Panc1 (cell line): ENCODE data around the gene SLC9C1. TPM values are rescaled to one million over a fixed set of nuclear protein-coding genes. Genes with fewer than 3 reads are reported as not detected.

Experiments
- ATAC-seq: fragments of 200-7000 bp; cut with Tn5 transposase; 2 replicates; pipeline ENCODE4 v1.9.1; 2020; ENCODE audit warnings: mild to moderate bottlenecking, moderate library complexity
- BruUV-seq: library from RNA; stranded (reverse); fragments of 400-500 nt; replicated peaks from 2 replicates; lab custom pipeline; 2021; lab: Mats Ljungman, UMichigan
- CTCF ChIA-PET: fragments of 300-600 bp; sonication (Branson Sonifier 250); formaldehyde crosslinking; loops from one replicate; lab custom pipeline; 2022; ENCODE audit warnings: antibody characterized with exemption; lab: Charles Lee
- POLR2A ChIA-PET: fragments of 300-600 bp; sonication (Branson Sonifier 250); formaldehyde crosslinking; loops from one replicate; lab custom pipeline; 2022; ENCODE audit warnings: antibody characterized with exemption; lab: Charles Lee
- DNase-seq: peaks from one replicate; pipeline ENCODE4 v3.0.0-alpha.2; 2010; ENCODE audit warnings: low read depth, low spot score
- H3K27ac ChIP-seq: 2 replicates; pipeline ENCODE4 v1.5.1; 2011; ENCODE audit warnings: mild to moderate bottlenecking, low read length, inconsistent platforms
- H3K27me3 ChIP-seq: fragments of 200-500 bp; sonication (Bioruptor generic); 2 replicates; pipeline ENCODE4 v1.6.0; 2014; ENCODE audit warnings: low read length, inconsistent platforms; ENCODE audit not compliant: control insufficient read depth, insufficient read depth
- H3K36me3 ChIP-seq: fragments of 200-500 bp; sonication (Bioruptor generic); 2 replicates; pipeline ENCODE4 v1.5.1; 2014; ENCODE audit warnings: inconsistent platforms, mild to moderate bottlenecking, low read length, moderate library complexity; ENCODE audit not compliant: control insufficient read depth, insufficient read depth
- H3K4me1 ChIP-seq: 2 replicates; pipeline ENCODE4 v1.5.1; 2011; ENCODE audit warnings: inconsistent platforms, mild to moderate bottlenecking, low read length, moderate library complexity; ENCODE audit not compliant: control insufficient read depth, insufficient read depth
- H3K4me3 ChIP-seq, 2 experiments: 2 replicates each; pipeline ENCODE4 v1.5.1; 2011 to 2012; ENCODE audit warnings: low read depth in 2 of 2, low read length in 2 of 2, mild to moderate bottlenecking in 2 of 2, inconsistent platforms in 1 of 2, moderate library complexity in 1 of 2
- H3K9me3 ChIP-seq: fragments of 200-500 bp; sonication (Bioruptor generic); 2 replicates; pipeline ENCODE4 v1.5.1; 2014; ENCODE audit warnings: low read depth, mild to moderate bottlenecking, inconsistent platforms, low read length, moderate library complexity; ENCODE audit not compliant: control insufficient read depth, insufficient read depth
- POLR2AphosphoS5 ChIP-seq: IDR thresholded peaks from 2 replicates; pipeline ENCODE4 v1.6.1; 2012; ENCODE audit warnings: mild to moderate bottlenecking, low read depth, low read length, moderate library complexity
- SIN3A ChIP-seq: IDR thresholded peaks from 2 replicates; pipeline ENCODE4 v1.6.1; 2012; ENCODE audit warnings: low read depth, mild to moderate bottlenecking, low read length, moderate library complexity, borderline replicate concordance; ENCODE audit not compliant: insufficient read depth
- TCF7L2 ChIP-seq: IDR thresholded peaks from 2 replicates; pipeline ENCODE4 v1.6.1; 2011; ENCODE audit warnings: mild to moderate bottlenecking, low read depth, low read length, inconsistent platforms
- in situ Hi-C: cut with HindIII; loops from 2 replicates; pipeline ENCODE4 v1.10.0; 2016; ENCODE audit warnings: low sequenced_read_pairs, low pct_unique_long_range_greater_than_20kb
- intact Hi-C: fragments of 100-400 bp; cut with micrococcal nuclease; formaldehyde crosslinking; loops from one replicate; pipeline ENCODE4 v1.10.0; 2022; ENCODE audit not compliant: unreplicated experiment
- total RNA-seq: library from RNA; stranded (reverse); gene quantifications from one replicate; pipeline ENCODE4 v1.2.1, GENCODE V29; 2021; ENCODE audit not compliant: unreplicated experiment
- TF ChIP-seq, protein P1 (sequence below), 2 experiments: IDR thresholded peaks; 2 replicates each; pipeline ENCODE4 v1.6.1; 2011 to 2012; ENCODE audit warnings: low read depth in 2 of 2, control low read depth in 1 of 2, low read length in 1 of 2, mild to moderate bottlenecking in 1 of 2, moderate library complexity in 1 of 2; ENCODE audit not compliant: insufficient read depth in 1 of 2
- TF ChIP-seq, protein P2 (sequence below): fragments of 450-650 bp; IDR thresholded peaks from 2 replicates; pipeline ENCODE4 v1.5.1; 2017; ENCODE audit warnings: mild to moderate bottlenecking

The SLC9C1 gene
- total RNA-seq, 1 experiment from 2014 or later: not detected

- BruUV-seq: no TSS peak
- Histone ChIP-seq H3K4me1 (no peaks in the 10 kb centered on the region; the same call in 1 of the 2 replicates), H3K9me3 (no peaks in the 10 kb centered on the region), H3K27ac (no peak overlapping the region), H3K36me3 (no peaks in the 10 kb centered on the region), H3K4me3 (no peak overlapping the region), H3K27me3 (no peaks in the 10 kb centered on the region)
- intact Hi-C loops (no loop called here), in situ Hi-C loops (no loop called here)
- no peak for DNase-seq
- ATAC-seq: no peak
- ChIA-PET POLR2A (no interaction called here), CTCF (no interaction called here)
- TF ChIP-seq, protein P1, sequence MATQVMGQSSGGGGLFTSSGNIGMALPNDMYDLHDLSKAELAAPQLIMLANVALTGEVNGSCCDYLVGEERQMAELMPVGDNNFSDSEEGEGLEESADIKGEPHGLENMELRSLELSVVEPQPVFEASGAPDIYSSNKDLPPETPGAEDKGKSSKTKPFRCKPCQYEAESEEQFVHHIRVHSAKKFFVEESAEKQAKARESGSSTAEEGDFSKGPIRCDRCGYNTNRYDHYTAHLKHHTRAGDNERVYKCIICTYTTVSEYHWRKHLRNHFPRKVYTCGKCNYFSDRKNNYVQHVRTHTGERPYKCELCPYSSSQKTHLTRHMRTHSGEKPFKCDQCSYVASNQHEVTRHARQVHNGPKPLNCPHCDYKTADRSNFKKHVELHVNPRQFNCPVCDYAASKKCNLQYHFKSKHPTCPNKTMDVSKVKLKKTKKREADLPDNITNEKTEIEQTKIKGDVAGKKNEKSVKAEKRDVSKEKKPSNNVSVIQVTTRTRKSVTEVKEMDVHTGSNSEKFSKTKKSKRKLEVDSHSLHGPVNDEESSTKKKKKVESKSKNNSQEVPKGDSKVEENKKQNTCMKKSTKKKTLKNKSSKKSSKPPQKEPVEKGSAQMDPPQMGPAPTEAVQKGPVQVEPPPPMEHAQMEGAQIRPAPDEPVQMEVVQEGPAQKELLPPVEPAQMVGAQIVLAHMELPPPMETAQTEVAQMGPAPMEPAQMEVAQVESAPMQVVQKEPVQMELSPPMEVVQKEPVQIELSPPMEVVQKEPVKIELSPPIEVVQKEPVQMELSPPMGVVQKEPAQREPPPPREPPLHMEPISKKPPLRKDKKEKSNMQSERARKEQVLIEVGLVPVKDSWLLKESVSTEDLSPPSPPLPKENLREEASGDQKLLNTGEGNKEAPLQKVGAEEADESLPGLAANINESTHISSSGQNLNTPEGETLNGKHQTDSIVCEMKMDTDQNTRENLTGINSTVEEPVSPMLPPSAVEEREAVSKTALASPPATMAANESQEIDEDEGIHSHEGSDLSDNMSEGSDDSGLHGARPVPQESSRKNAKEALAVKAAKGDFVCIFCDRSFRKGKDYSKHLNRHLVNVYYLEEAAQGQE (IDR thresholded peaks at IDR 0.05; ENCODE audit: insufficient read depth in 1 of 2, low read depth in 2 of 2, low read length in 1 of 2): no peak
- TF ChIP-seq TCF7L2: no peak
- no peak for TF ChIP-seq SIN3A
- no peak for TF ChIP-seq POLR2AphosphoS5
- TF ChIP-seq, protein P2, sequence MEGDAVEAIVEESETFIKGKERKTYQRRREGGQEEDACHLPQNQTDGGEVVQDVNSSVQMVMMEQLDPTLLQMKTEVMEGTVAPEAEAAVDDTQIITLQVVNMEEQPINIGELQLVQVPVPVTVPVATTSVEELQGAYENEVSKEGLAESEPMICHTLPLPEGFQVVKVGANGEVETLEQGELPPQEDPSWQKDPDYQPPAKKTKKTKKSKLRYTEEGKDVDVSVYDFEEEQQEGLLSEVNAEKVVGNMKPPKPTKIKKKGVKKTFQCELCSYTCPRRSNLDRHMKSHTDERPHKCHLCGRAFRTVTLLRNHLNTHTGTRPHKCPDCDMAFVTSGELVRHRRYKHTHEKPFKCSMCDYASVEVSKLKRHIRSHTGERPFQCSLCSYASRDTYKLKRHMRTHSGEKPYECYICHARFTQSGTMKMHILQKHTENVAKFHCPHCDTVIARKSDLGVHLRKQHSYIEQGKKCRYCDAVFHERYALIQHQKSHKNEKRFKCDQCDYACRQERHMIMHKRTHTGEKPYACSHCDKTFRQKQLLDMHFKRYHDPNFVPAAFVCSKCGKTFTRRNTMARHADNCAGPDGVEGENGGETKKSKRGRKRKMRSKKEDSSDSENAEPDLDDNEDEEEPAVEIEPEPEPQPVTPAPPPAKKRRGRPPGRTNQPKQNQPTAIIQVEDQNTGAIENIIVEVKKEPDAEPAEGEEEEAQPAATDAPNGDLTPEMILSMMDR: no peak
Observed at GRCh38 chr3:112131111-112131510, 162.9 kb downstream of the SLC9C1 start.

DNA sequence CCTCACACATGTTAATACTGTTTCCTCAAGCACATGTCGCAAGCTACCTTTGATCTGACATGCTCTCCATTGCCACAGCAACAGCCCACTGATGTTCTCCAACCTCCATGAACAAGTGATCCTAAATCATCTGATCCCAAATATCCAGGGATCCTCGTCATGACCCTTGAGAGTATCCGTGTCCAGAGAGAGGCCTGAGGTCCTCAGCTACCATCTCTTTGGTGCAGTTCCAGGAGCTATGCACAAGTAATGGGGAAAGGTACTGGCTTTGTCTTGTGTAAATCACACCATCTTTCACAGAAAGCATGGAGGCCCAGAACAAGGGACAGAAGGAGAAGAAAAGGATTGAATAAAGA is 163.4 kb downstream of the SLC9C1 start:
- ChIA-PET CTCF (no interaction called here), POLR2A (no interaction called here)
- no peak for ATAC-seq
- TF ChIP-seq POLR2AphosphoS5 (no peak), SIN3A (no peak), TCF7L2 (no peak)
- TF ChIP-seq, protein P2: no peak
- TF ChIP-seq, protein P1 (IDR thresholded peaks at IDR 0.05; ENCODE audit: insufficient read depth in 1 of 2, low read depth in 2 of 2, low read length in 1 of 2): no peak
- H3K9me3 ChIP-seq: no peaks in the 10 kb centered on the region
- intact Hi-C loops: no loop called here
- H3K27ac ChIP-seq: no peak overlapping the region
- no peaks in the 10 kb centered on the region for H3K36me3 ChIP-seq
- no peak for DNase-seq
- H3K4me1 ChIP-seq: no peaks in the 10 kb centered on the region; the same call in 1 of the 2 replicates
- no peak overlapping the region for H3K4me3 ChIP-seq
- in situ Hi-C loops: no loop called here
- no peaks in the 10 kb centered on the region for H3K27me3 ChIP-seq
- BruUV-seq: no TSS peak
